Ecto neural progenitor cell (in vitro differentiated cells): ENCODE results near the gene TTC39A.
A peak's percentile ranks its signal among the peaks of the same experiment; 100 is the strongest.
"Not testable (repeated sequence)": the region's sequence is repeated elsewhere in the genome, so short reads cannot be mapped to it uniquely, and the experiment has no call there.

Source experiments
- DNase-seq: peaks from one replicate; pipeline ENCODE4 v3.0.0-alpha.2; 2018; ENCODE audit warnings: low spot score

Gene TTC39A

GRCh38 chr1:51336711-51337110, 6.3 kb upstream of the TTC39A start:
- no peak for DNase-seq

DNA sequence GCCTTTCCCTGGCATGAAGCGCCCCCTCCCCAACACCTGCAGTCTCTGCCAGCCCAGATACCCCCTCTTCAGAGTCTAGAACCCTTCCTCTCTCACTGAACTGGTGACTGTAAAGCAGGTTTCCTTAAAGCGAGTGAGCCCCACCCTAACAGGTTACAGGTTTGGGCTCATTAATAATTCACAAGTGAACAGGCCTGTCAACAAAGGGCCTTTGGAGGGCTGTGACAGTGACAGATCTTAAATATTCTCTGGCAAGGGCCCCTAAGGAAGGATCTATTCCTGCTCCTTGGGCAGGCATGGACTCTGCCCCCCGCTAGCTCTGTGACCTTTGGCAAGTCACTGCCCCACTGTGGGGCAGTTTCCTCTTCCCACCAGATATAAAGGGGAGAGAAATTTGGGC, 5.6 kb upstream of the TTC39A start:
- no peak for DNase-seq

DNA sequence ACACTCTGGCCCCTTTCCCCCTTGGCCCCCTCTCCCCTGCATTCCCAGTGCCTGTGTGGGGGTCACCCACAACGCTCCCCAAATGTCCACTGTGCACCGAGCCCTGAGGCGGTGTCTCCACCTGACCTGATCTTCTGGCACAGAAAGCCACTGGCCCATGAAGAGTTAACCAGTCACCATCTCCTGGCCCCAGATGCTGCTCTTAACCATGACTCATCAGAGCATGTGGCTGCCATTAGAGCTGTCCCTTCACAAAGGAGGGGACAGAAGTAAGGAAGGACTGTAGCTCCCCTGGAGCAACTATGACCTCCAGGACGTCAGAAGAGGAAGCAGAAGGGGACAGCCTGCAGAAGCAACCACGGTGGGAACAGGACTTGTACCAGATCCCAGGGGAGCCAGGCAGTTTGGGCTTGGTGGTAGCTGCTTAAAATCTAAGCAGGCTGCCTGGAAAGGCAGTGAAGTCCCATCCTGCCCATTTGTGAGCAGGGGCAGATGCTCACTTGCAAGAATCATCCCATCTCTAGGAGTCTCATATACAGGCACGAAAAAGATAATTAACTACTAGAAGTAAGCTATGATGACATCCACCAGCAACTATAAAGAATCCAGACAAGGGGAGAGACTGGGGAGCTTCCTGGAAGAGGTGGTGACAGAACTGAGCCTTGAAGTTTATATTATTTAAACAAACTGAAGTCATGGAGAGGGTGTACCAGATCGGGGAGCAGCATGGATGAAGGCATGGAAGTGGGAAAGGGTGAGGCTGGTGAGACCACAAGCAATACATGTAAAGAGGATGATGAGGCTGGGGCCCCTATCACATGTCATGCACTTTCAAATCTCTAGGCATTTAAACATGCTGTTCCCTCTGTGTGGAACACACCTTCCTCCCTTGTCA, 1.1 kb upstream of the TTC39A start:
- peak; percentile 52 for DNase-seq

- DNase-seq, result peak; percentile 47
These were observed 678 bp downstream of the TTC39A start for GRCh38 chr1:51329443-51330325.

DNA sequence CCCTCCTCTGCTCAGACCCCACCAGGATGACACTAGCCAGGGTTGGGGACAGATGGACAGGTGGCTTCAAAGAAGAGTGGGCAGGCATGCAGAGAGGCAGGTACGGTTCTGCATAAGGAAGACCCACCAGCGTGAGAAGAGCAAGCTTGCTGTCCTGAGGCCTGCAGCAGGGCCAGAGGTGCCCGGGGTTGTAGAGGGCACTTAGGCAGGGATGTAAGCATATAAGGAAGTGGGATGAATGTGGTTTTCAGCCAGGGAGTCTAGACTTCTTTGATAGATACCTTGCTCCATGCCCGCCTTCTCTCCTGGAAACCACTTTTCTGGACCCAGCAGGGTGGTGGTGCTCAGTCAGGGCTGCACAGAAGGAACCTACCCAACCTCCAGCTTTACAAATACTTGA, 1.4 kb downstream of the TTC39A start:
- DNase-seq, result peak; percentile 37

GRCh38 chr1:51328279-51328678, 2.1 kb downstream of the TTC39A start:
- DNase-seq, result no peak

DNA sequence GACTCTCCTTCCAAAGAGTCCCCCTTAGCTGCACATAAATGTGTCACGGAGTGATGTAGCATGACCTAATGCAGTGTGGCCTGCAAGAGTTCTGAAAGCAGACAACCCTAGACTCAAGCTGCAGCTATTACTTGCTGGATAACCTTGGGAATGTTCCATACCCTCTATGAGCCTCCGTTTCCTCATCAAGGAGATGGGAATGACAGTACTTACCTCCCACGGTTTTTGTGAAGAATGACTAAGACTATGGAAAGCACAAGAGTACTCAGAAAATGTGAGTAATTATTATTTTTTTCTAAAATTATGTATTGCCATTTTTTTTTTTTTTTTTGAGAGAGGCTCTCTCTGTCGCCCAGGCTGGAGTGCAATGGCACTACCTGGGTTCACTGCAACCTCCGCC, 3.0 kb downstream of the TTC39A start:
- DNase-seq, result no peak

DNA sequence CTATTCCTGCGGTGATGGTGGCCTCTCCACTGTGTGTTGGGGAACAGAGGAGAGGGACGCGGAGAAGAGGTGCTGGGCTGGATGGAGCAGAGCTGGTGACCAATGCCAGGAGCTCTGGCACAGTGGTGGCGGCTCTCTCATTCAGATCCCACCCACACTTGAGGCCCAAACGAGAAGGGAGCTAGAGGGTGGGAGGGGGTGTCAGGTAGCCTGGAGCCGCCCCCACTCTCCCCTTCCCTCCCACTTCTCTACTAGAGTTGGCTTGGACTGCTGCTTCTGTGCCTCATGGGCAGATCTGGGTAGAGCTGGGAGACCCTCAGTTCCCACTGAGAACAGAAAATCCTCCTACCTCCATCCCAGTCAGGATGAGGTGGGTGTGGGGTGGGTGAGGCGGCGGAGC, 3.5 kb downstream of the TTC39A start:
- DNase-seq, result peak; percentile 36

- peak; percentile 36 for DNase-seq
These were observed 4.2 kb downstream of the TTC39A start for GRCh38 chr1:51325878-51326755.

DNA sequence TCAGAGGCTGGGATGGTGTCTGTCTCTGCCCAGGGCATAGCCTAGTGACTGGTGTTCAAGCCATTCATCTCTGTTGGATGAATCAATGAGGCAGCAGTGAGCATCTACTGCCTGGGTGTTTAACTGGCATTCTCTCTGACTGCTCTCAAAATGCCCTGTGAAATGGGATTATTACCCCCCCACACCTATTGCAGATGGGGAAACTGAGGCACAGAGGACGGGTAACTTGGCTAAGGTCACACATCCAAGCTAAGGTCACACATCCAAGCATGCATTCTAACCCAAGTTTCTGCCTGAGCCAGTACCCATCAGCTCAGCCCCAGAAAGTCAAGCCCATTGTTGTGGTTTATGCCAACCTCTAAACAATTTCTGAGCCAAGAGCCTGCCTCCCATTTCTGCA, 5.0 kb downstream of the TTC39A start:
- no peak for DNase-seq

DNA sequence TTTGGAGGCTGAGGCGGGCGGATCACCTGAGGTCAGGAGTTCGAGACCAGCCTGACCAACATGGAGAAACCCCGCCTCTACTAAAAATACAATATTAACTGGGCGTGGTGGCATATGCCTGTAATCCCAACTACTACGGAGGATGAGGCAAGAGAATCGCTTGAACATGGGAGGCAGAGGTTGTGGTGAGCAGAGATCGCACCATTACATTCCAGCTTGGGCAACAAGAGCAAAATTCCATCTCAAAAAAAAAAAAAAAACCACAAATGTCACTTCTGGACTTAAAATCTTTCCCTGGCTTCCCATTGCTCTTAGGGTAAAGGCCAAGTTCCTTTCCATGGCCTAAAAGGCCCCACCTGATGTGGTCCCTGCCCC, 5.4 kb downstream of the TTC39A start:
- not testable (repeated sequence) for DNase-seq

DNA sequence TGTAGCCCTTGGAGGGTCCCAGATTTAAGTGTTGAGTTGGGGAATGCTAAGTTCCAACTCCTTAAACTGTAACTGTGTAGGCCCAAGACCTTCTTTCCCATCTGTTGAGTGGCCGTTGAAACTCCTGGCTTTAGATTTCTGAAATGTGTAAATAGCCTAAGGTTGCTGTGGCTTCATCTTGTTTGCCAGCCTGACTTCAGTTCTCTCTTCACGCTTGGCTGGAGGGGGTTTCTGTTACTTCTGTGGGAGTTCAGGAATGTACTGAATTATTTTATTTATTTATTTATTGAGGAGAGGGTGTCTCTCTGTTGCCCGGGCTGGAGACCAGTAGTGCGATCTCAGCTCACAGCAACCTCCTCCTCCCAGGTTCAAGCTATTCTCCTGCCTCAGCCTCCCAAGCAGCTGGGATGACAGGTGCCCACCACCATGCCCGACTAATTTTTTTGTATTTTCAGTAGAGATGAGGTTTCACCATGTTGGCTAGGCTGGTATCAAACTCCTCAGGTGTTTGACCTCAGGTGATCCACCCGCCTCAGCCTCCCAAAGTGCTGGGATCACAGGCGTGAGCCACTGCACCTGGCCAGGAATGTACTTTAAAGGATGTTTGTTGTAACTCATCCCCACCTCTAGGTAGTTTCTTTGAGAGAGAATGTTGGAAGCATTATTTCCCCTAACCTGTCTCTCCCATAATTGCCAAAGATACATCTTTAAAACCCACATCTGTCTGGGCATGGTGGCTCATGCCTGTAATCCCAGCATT, 5.9 kb downstream of the TTC39A start:
- no peak for DNase-seq

- DNase-seq, result no peak
These were observed 6.6 kb downstream of the TTC39A start for GRCh38 chr1:51323778-51324177.

DNA sequence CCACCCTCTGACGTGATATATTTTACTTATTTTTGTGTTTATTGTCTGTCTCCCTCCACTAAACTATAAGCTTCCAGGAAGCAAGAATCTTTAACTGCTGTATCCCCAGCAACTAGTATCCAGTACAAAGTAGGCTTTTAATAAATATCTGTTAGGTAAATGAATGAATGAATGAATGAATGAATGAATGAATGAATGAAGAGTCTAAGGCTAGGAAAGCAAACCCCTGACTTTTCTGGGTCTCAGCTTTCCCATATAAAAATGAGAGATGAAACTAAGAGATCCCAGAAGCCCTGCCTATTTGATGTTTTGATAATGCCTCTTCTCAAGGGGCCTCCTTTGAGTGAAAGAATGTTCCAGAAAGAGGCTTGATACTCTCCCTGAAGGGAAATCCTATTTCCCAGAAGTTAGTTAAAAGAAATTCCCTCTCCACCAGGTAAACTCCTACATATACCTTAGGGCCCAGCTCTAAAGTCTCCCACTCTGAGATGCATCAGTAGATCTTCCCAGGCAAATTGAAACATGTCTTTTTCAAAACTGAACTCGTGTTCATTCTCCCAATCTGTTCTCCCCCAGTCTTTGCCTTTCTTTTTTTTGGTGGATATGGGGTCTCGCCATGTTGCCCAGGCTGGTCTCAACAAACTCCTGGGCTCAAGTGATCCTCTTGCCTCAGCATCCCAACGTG, 7.8 kb downstream of the TTC39A start:
- DNase-seq, result no peak

DNA sequence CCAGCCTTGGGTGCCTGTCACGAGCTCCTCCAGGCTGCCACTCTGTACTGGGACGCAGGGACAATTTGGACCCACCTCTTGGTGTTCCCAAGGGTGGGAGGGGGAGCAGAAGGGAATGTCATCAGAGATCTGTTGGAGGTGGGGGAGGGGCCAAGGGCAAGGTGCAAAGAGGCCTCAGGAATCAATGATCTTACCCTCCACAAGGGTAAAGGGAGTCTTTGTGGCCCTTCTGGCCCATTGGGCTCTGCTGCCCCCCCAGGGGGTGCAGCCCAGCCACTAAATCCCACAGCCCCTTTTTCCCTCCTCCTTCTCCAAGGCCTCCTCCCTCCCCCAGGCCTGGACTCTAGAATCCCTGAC, 8.5 kb downstream of the TTC39A start:
- DNase-seq, result no peak

- no peak for DNase-seq
These were observed 9.1 kb downstream of the TTC39A start for GRCh38 chr1:51320967-51321923.

GRCh38 chr1:51317798-51318197, 12.6 kb downstream of the TTC39A start:
- no peak for DNase-seq

- no peak for DNase-seq
These were observed 13.6 kb downstream of the TTC39A start for GRCh38 chr1:51316846-51317120.

- no peak for DNase-seq
These were observed 14.1 kb downstream of the TTC39A start for GRCh38 chr1:51316113-51316845.
